ENCODE measurements around the gene NEUROG2.

- no peak for TF ChIP-seq POLR2AphosphoS5 (IDR thresholded peaks at IDR 0.05)
- TF ChIP-seq, protein P1, sequence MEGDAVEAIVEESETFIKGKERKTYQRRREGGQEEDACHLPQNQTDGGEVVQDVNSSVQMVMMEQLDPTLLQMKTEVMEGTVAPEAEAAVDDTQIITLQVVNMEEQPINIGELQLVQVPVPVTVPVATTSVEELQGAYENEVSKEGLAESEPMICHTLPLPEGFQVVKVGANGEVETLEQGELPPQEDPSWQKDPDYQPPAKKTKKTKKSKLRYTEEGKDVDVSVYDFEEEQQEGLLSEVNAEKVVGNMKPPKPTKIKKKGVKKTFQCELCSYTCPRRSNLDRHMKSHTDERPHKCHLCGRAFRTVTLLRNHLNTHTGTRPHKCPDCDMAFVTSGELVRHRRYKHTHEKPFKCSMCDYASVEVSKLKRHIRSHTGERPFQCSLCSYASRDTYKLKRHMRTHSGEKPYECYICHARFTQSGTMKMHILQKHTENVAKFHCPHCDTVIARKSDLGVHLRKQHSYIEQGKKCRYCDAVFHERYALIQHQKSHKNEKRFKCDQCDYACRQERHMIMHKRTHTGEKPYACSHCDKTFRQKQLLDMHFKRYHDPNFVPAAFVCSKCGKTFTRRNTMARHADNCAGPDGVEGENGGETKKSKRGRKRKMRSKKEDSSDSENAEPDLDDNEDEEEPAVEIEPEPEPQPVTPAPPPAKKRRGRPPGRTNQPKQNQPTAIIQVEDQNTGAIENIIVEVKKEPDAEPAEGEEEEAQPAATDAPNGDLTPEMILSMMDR (IDR thresholded peaks at IDR 0.05), result no peak
Measured at GRCh38 chr4:112518675-112519074, 2.7 kb upstream of the NEUROG2 start.
